Fibroblast of mammary gland (primary cell): ENCODE results near the gene XPOT.
A peak's percentile ranks its signal among the peaks of the same experiment; 100 is the strongest.

Source experiments
- DNase-seq: peaks from one replicate; pipeline ENCODE4 v3.0.0-alpha.2; 2010; ENCODE audit warnings: low read depth
- H3K4me3 ChIP-seq: 2 replicates; pipeline ENCODE4 v1.5.1; 2011; ENCODE audit warnings: low read depth, mild to moderate bottlenecking, low read length, moderate library complexity; ENCODE audit not compliant: control insufficient read depth
- CTCF ChIP-seq: conservative IDR thresholded peaks from 2 replicates; pipeline ENCODE4 v1.5.1; 2011; ENCODE audit warnings: low read depth, low read length, inconsistent platforms; ENCODE audit not compliant: control insufficient read depth, insufficient read depth

The XPOT gene

GRCh38 chr12:64440100-64440499 lies 35.9 kb downstream of the XPOT start:
- TF ChIP-seq CTCF, result no peak
- DNase-seq, result no peak
- H3K4me3 ChIP-seq, result no peak overlapping the region

GRCh38 chr12:64445490-64445889 lies 41.3 kb downstream of the XPOT start:
- DNase-seq, result no peak
- H3K4me3 ChIP-seq, result no peak overlapping the region
- TF ChIP-seq CTCF, result no peak

- no peak for DNase-seq
- no peak overlapping the region for H3K4me3 ChIP-seq
- no peak for TF ChIP-seq CTCF
These were observed 42.1 kb downstream of the XPOT start for GRCh38 chr12:64446295-64446694.

GRCh38 chr12:64450057-64450640 lies 46.0 kb downstream of the XPOT start:
- TF ChIP-seq CTCF, result no peak
- DNase-seq, result no peak
- no peak overlapping the region for H3K4me3 ChIP-seq

- TF ChIP-seq CTCF, result no peak
- H3K4me3 ChIP-seq, result peak overlapping the region; percentile 86
- DNase-seq, result peak; percentile 17
These were observed 46.7 kb downstream of the XPOT start for GRCh38 chr12:64450711-64451486.

- TF ChIP-seq CTCF, result no peak
- DNase-seq, result peak; percentile 78
- peak within 1 kb of the TSS; percentile 86 for H3K4me3 ChIP-seq
These were observed 47.7 kb downstream of the XPOT start, which contains the start of gene TBK1 for GRCh38 chr12:64451687-64452558. Gene TBK1, plus strand, starts transcription at chr12:64452120. Its CDS starts 3,751 bp downstream, at chr12:64455871.
